Nephron progenitor cell (in vitro differentiated cells): ENCODE measurements around the gene GALNS.

Experiments
- DNase-seq: peaks from one replicate; pipeline ENCODE4 v3.0.0; 2021
- H3K27ac Mint-ChIP-seq: 2 replicates; pipeline ENCODE4 v1.8.0; 2021; ENCODE audit warnings: mild to moderate bottlenecking, moderate library complexity, mixed read lengths
- H3K27me3 Mint-ChIP-seq: 2 replicates; pipeline ENCODE4 v1.8.0; 2021; ENCODE audit warnings: mild to moderate bottlenecking, low read depth, mixed read lengths; ENCODE audit not compliant: poor library complexity
- H3K36me3 Mint-ChIP-seq: 2 replicates; pipeline ENCODE4 v1.8.0; 2021; ENCODE audit warnings: low read depth, mixed read lengths
- H3K4me1 Mint-ChIP-seq: 2 replicates; pipeline ENCODE4 v1.8.0; 2021; ENCODE audit warnings: mixed read lengths
- H3K4me3 Mint-ChIP-seq: 2 replicates; pipeline ENCODE4 v1.8.0; 2021; ENCODE audit warnings: mild to moderate bottlenecking, moderate library complexity, mixed read lengths
- H3K9me3 Mint-ChIP-seq: 2 replicates; pipeline ENCODE4 v1.8.0; 2021; ENCODE audit warnings: mild to moderate bottlenecking, moderate library complexity, mixed read lengths
- CTCF ChIP-seq: fragments of 200-600 bp; sonication (generic); IDR thresholded peaks from 2 replicates; pipeline ENCODE4 v1.5.0; 2021; ENCODE audit warnings: antibody characterized with exemption

GALNS gene

DNA sequence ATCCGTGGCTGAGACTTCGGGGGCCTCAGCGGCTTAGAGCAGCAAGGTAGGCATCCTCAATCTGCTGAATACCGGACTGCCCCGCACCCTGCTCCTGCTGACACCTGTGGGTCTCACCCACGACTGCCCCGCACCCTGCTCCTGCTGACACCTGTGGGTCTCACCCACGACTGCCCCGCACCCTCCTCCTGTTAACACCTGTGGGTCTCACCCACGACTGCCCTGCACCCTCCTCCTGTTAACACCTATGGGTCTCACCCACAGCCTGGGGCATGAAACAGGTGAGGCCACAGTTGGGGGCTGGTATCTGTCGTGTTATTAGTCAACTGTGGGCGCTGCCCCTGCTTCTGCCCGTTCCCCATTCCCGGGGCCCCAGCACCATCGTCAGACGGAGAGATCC lies 46.0 kb upstream of the GALNS start:
- TF ChIP-seq CTCF = no peak
- Mint-ChIP-seq H3K27me3 (peaks cover 10% of the 10 kb centered on the region), H3K9me3 (no peaks in the 10 kb centered on the region), H3K27ac (no peak overlapping the region), H3K4me1 (peaks cover 7% of the 10 kb centered on the region), H3K4me3 (no peak overlapping the region), H3K36me3 (no peaks in the 10 kb centered on the region)
- no peak for DNase-seq

DNA sequence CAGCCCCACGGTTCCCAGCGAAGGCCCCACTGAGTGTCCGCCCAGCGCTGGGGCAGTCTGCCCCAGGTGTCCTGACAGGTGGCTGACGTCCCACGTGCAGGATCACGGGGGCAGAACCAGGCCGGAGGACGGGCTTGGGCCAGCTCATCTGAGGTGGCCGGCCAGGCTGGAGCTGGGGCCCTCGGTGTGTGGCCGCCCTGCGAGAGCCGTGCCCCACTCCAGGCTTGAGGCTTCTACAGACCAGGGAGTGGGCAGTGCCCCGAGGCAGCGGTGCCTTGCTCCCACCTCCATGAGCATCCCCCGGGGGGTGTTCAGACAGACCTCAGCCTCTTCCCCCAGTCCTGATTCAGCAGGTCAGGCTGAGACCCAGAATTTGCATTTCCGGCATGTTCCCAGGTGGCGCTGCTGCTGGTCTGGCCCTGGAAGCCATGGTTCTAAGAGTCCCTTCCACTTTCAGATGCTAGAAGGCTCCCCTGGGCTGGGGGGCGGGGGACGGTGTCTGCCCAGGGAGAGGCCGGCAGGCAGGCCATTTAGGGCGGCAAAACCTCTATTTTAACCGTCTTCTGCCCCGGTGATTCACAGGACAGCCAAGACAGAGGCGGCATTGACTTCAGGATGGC lies 45.1 kb upstream of the GALNS start:
- Mint-ChIP-seq H3K4me3 (no peak overlapping the region), H3K9me3 (no peaks in the 10 kb centered on the region), H3K27me3 (peaks cover 11% of the 10 kb centered on the region), H3K27ac (no peak overlapping the region), H3K4me1 (peaks cover 5% of the 10 kb centered on the region), H3K36me3 (no peaks in the 10 kb centered on the region)
- no peak for TF ChIP-seq CTCF
- DNase-seq = no peak

DNA sequence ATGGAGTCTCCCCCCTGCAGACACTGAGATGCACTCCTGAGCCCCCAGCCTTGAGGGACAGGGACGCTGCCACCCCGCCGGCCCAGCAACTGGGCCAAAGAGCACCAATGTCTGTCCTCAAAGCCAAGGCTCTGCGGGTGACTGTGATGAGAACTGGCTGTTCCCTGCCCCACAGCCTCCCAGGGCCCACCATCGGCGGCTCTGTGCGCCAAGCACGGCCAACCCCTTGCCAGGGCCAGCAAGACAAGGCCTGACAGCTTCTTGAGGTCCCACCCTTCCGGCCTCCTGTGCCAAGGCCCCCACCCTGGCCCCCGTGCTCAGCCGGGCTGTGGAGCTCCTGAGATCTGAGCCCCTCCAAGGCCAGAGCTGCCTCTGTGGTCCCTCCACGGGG lies 43.9 kb upstream of the GALNS start:
- DNase-seq = no peak
- no peak overlapping the region for H3K27ac Mint-ChIP-seq
- no peaks in the 10 kb centered on the region for H3K36me3 Mint-ChIP-seq
- H3K27me3 Mint-ChIP-seq = peaks cover 8% of the 10 kb centered on the region
- H3K4me1 Mint-ChIP-seq = peaks cover 12% of the 10 kb centered on the region
- H3K9me3 Mint-ChIP-seq = no peaks in the 10 kb centered on the region
- H3K4me3 Mint-ChIP-seq = no peak overlapping the region
- no peak for TF ChIP-seq CTCF

DNA sequence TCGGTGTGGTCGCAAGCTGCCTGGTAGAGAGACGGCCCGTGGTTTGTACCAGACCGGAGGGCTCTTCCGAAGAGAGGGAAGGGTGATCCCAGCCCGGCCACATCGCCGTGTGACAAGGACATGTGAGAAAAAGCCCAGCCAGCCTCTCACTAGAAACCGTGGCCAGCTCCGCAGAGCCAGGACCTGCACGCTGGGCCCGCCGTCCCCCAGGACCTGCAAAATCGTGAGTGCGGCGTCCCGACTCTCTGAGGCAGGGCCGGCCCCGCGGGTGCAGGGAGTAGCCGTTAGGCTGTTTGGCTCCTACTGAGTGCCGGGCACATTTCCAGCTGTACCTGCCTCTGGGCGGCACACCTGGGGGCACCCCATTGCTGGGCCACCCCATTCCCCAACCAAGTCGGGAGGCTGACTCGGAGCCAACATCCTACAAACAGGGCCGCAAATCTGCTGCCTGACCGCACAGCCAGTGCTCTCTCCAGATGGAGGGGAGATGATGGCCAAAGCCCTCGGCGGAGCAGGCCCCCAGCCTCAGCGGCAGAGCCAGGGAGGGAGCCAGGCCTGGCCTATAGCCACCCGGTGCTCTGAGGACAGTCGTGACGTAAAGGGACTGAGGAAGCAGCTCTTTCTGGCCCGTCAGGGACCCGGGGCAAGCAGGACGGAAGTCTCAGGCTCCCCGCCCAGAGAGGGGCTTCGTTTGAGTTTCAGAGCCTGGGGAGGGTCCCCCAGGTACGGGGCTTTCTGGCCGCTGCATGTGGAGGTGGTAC lies 43.3 kb upstream of the GALNS start:
- peaks cover 8% of the 10 kb centered on the region for H3K27me3 Mint-ChIP-seq
- DNase-seq = no peak
- no peak overlapping the region for H3K27ac Mint-ChIP-seq
- H3K9me3 Mint-ChIP-seq = no peaks in the 10 kb centered on the region
- H3K4me1 Mint-ChIP-seq = peaks cover 12% of the 10 kb centered on the region
- TF ChIP-seq CTCF = no peak
- H3K36me3 Mint-ChIP-seq = no peaks in the 10 kb centered on the region
- no peak overlapping the region for H3K4me3 Mint-ChIP-seq

DNA sequence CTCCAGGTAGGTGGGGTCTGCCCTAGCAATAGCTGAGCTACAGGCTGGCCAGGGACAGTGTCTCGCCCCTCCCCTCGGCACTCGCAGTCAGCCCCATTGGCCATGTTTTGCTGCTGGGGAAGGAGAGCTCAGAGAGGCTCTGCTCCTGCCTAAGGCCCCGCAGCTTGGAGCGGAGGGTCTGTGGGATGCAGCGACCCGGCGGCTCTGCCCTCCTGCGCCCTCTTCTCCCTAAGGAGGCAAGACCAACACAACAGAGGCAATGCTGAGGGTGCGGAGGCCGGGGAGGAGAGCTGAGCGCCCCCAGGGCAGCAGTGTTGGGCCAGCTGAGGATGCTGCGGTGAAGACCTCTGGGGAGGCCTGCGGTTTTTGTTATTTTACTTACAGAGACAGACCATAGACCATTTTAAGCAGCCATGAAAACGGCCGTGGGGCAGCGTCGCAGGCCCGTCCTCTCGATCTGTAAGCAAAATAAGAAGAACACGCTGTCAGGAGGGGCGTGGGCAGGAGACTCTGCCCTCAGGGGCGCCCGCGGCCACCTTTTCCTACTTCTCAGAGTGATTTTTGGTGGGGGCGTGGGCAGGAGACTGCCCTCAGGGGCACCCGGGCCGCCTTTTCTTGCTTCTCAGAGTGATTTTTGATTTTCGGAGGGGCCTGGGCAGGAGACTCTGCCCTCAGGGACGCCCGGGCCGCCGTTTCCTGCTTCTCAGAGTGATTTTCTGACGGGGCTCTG lies 41.1 kb upstream of the GALNS start:
- Mint-ChIP-seq H3K27me3 (peaks cover 5% of the 10 kb centered on the region), H3K9me3 (no peaks in the 10 kb centered on the region), H3K4me1 (peaks cover 15% of the 10 kb centered on the region)

More for the DNA sequence above, 41.1 kb upstream of the GALNS start:
- no peaks in the 10 kb centered on the region for H3K36me3 Mint-ChIP-seq
- no peak for DNase-seq
- TF ChIP-seq CTCF = no peak
- no peak overlapping the region for H3K27ac Mint-ChIP-seq
- no peak overlapping the region for H3K4me3 Mint-ChIP-seq
